IMR-90 (cell line): Measurements from ENCODE around the gene HSD17B14.

Source experiments
- CTCF ChIP-seq: conservative IDR thresholded peaks from 2 replicates; pipeline ENCODE4 v1.5.1; 2012; ENCODE audit warnings: mild to moderate bottlenecking, low read depth, low read length, improper control_type of control experiment
- MAFK ChIP-seq: IDR thresholded peaks from 2 replicates; pipeline ENCODE4 v1.6.1; 2012; ENCODE audit warnings: low read depth, low read length, improper control_type of control experiment
- POLR2A ChIP-seq: IDR thresholded peaks from 2 replicates; pipeline ENCODE4 v1.6.1; 2012; ENCODE audit warnings: mild to moderate bottlenecking, low read depth, low read length
- RCOR1 ChIP-seq: IDR thresholded peaks from 2 replicates; pipeline ENCODE4 v1.6.1; 2012; ENCODE audit warnings: mild to moderate bottlenecking, low read length, improper control_type of control experiment; ENCODE audit not compliant: insufficient replicate concordance
- USF2 ChIP-seq: fragments of 150-350 bp; IDR thresholded peaks from 2 replicates; pipeline ENCODE4 v1.6.1; 2017; ENCODE audit warnings: mild to moderate bottlenecking, antibody characterized with exemption, low read length, low read depth

- TF ChIP-seq CTCF = peak; percentile 41
- TF ChIP-seq MAFK = no peak
- peak; percentile 46; the same call in 1 of the 2 replicates for TF ChIP-seq USF2
- no peak for TF ChIP-seq POLR2A
- TF ChIP-seq RCOR1 = no peak
These were observed 8.2 kb upstream of the HSD17B14 start for GRCh38 chr19:48844472-48844871.
